HG02884 (cell line): ENCODE results near the gene HERC5.
"Not testable (repeated sequence)": the region's sequence is repeated elsewhere in the genome, so short reads cannot be mapped to it uniquely, and the experiment has no call there.

Source experiments
- ATAC-seq: cut with Tn5 transposase; IDR thresholded peaks from one replicate; pipeline ENCODE4 v1.9.1; 2021; ENCODE audit warnings: mild to moderate bottlenecking, moderate library complexity; ENCODE audit not compliant: unreplicated experiment

The HERC5 gene

DNA sequence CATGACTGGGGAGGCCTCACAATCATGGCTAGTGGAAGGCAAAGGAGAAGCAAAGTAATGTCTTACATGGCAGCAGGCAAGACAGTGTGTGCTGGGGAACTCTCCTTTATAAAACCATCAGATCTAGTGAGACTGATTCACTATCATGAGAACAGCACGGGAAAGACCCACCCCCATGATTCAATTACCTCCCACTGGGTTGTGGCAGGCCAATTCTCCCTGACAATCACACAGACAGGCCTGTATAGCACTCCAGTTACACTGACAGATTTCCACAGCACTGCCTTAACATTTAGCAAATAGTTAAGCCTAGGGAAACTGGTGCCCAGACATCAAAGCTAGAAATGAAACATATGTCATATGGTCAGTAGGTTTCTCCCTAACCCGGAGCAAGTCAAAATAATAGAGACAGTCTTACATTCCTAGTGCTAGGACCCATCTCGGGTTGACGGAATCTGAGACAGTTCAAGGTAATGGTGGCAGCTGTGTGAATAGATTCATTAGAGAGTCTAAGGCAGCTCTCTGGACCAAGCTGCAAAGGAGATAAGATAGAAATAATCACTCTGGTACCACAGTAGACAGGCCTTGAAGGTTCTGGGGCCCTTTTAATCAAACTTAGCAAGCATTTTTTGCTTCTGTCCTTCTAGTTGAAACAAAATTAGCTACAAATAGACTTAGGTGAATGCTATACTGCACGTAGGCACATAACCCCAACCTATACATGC lies 9.4 kb upstream of the HERC5 start:
- no peak for ATAC-seq

DNA sequence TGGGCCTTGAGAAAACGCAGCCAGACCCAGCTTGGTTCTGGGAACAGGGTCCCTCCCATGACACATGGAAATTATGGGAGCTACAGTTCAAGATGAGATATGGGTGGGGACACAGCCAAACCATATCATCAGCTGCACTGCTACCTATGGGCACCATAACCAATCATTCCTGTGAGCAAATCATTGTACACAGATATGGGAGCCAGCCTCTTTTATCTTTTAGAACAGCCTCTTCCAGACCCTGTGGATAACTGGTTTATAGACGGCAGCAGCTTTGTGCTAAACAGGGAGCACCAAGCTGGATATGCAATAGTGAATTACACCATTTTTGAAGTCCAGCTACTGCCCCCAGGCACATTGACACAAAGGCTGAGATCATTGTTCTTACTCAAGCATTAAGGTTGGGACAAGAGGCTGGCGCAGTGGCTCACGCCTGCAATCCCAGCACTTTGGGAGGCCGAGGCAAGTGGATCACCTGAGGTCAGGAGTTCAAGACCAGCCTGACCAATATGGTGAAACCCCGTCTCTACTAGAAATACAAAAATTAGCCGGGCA lies 8.6 kb upstream of the HERC5 start:
- not testable (repeated sequence) for ATAC-seq

DNA sequence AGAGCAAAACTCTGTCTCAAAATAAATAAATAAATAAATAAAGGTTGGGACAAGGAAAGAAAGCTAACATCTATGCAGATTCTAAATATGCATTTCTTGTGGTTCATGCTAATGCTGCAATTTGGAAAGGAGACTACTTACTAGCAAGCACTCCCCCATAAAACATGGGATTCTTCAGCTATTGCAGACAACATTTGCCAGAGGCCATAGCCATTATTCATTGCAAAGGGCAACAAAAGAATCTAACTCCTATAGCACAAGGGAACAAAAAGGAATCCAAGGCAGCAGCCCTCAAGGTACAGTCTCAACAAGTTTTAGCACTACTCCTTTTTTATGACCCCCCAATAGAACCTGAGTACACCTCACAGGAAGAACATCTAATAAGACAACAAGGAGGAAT lies 8.0 kb upstream of the HERC5 start:
- ATAC-seq: no peak

DNA sequence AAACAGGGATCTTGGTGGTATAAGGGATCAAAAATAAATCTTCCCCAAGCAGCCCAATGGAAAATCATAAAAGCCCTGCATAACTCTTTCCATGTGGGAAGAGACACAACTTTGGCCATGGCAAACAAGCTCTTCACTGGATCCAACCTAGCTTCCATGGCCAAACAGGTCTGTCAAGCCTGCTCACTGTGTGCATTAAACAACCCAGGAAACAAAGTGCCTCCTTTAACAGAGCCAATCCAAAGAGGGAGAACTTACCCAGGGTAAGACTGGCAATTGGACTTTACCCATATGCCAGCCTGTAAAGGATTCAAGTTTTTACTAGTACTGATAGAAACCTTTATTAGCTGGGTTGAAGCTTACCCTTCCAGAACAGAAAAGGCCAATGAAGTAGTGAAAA lies 7.6 kb upstream of the HERC5 start:
- no peak for ATAC-seq

DNA sequence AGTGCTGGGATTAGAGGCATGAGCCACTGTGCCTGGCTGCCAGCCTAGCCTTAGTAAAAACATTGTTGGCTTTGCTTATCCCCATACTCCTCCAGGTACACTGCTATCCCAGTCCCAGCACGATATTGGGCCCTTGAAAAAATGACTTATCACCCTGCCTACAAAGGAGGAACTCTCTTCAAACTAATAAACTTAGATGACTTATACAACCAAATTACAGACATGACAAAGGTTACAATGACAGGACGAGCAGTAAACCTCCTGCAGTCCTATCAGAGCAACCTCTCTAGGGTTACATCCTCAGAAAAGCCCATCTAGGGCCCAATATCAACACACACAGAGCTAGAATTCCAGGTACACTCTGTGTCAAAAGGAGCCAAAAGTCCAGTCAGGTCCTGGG lies 5.7 kb upstream of the HERC5 start:
- ATAC-seq: no peak

DNA sequence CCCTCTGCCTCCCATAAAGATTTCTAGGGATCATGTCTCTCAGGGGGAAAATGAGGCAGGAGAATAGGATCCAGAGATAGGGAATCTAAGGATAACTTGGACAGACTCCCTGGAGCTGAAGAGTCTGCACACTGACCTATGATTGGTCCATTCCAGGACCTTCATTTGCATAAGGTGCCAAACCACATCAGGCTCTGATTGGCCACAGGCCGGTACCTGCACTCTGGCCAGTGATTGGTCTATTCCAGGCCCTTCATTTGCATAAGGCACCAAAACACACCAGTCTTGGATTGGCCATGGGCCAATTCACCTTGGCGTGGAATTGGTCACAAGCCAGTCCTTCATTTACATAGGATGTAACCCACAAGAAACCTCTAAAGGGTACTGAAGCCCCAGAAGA lies 4.0 kb upstream of the HERC5 start:
- no peak for ATAC-seq

DNA sequence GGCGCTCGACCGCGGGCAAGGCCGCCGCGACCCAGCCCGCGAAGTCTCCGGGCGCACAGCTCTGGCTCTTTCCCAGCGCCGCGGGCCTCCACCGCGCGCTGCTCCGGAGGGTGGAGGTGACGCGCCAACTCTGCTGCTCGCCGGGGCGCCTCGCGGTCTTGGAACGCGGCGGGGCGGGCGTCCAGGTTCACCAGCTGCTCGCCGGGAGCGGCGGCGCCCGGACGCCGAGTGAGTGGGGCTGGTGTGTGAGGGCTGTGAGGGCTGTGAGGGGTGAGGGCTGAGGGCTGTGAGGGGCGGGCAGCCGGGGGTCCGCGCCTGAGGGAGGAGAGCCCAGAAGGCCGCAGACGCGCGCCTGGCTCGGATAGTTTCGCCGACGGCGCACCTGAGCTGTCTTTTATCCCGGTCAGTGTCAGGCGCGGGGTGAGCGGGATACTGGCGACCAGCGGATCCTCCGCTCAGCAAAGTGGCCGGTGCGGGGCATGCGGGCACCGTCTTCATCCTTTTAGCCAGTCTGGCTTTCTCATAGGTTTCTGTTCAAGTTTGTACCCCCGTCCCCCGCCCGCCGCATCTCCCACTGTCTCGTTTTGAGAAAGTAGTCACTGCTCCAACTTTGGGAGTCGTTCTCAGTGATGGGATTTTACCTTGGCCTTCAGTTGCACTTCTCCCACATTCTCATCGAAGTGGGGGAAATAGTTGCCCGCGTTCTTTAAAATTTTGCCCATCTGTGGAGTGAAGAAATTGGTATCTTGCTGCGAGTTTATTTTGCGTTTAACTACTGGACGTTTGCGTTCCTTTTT lies 586 bp downstream of the HERC5 start:
- ATAC-seq: peak; percentile 34

DNA sequence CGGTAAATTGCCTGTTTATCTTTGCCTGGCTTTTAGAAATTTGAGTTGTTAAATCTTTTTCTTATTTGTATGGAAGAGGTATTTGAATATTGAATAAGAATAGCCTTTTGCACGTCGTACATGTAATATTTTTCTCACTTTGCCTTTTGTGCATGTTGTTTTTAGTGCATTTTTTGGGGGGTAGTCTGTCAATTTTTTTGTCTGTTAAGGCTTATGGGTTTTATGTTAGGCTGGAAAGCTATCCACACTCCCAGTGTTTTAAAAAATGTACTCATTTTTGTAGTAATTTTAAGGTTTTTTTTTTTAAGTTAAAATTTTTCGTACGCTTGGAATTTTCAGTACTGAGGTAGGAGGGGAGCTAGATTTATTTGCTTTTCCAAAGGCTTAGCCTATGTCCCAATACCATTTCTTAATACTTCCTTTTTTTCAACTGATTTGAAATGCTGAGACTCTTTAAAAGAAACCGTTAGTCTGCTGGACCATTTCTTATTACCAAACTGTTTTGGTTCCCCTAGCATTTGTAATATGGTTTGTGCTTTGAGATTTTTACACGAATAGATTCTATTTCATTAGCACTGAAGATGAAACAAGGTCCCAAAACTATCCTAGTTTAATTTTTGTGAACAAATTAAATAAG lies 1.3 kb downstream of the HERC5 start:
- ATAC-seq: no peak

DNA sequence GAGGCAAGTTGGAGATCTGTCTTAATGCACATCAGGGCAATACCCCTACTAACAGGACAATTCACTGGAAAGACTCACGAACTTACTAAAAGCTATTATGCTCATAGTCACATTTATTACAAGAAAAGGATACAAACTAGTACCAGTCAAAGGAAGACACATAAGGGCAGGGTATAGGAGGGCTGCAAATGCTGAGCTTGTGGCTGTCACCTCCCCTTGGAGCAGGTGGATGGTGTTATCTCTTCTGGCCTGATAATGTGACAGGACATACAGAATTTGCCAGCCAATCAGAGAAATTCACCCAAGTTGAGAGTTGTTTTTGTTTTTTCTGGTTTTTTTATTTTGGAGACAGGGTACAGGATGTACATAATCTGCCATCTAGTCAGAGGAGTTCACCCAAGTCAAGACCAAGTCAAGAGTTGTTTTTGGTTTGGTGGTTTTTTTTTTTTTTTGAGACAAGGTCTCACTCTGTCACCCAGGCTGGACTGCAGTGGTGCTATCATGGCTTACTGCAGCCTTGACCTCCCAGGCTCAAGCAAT lies 8.8 kb downstream of the HERC5 start:
- no peak for ATAC-seq

DNA sequence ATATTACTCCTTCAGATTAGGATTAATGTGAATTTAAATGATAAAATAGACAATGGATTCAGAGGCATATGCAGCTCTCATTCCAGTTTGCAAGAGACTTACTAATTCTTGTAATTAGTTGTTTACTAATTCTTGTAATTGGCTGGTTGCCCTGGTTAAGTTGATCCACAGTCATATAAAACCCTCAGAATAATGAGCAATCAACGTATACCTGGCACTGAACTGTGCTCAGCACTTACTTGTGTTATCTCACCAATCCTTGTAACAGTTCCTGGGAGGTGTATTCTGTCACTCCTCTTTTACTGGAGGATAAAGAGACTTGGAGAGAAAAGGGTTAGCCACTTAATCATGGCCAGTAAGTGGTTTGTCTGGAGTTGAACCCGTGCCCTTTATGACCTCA lies 10.5 kb downstream of the HERC5 start:
- ATAC-seq: no peak

DNA sequence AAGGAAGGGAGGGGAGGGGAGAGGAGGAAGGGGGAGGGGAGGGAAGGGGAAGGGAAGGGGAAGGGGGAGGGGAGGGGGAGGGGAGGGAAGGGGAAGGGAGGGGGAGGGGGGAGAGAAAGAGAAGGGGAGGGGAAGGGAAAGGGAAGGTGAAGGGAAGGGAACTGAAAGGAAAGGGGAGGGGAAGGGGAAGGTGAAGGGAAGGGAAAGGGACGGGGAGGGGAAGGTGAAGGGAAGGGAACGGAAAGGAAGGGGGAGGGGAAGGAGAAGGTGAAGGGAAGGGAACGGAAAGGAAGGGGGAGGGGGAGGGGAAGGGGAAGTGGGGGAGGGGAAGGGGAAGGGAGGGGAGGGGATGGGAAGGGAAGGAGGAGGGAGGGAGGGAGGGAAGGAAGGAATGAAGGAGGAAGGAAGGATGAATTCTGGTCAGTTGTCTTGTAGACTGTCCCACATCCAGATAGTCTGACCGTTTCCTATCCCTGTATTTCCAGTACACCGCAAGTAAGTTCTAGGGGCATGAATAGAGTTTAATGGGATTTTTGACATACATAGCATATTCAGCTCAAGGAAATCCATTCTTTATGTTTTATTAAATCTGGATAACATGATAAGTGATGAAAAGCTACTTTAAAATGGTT lies 20.4 kb downstream of the HERC5 start:
- ATAC-seq: no peak

DNA sequence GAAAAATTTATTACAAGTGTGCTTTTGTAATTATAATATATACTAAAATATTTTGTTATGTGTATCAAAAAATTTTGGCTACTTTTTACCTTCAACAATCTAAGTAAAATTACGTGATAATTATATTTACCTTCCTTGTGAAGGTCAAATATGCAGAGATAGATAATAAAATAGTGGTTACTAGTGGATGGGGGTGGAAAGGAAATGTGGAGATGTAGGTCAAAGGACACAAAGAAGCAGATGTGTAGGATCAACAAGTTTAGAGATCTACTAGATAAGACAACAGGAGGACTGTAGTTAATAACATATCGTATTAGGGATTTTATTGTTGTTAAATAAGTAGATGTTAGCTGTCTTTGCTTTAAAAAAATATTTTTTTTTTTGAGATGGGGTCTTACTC lies 21.3 kb downstream of the HERC5 start:
- no peak for ATAC-seq

DNA sequence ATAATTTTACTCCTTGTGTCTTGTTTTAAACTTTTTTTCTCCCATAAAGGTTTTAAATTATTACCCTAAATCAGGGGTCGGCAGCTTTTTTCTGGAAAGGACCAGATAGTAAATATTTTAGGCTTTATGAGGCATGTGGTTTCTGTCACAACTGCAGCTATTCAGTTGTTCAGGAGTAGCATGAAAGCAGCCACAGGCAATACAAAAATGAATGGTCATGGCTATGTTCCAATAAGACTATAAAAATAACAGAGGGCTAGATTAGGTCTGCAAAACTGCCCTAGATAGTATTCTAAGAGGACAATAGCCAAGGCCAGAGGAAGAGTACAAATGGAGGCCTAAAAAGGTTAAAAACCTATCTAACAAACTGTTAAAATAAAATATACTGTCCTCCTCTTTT lies 24.6 kb downstream of the HERC5 start:
- no peak for ATAC-seq

DNA sequence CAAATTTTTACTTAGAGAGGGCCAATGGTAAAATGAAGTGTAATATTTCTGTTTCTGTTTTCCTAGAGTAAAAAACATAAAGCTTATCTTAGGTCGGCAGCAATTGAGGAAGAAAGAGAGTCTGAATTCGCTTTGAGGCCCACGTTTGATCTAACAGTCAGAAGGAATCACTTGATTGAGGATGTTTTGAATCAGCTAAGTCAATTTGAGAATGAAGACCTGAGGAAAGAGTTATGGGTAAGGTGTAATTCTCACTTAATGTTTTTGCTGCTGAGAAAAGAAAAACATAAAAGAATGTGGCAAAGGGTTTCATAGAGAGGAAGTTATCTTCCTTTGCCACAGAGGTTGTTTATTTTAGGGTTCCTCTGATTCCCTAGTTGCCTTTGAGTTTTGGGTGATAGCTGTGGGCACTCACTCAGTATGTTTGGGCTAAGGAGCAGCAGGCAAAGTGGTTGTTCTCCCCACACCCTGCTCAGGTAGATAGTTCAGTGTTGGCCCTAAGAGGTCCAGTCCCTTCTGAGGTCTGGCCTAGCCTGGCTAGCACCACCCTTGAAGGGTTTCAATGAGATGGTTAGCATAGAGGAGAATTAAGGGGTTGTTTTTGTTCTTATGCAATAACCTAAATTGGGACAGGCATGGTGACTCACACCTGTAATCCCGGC lies 32.3 kb downstream of the HERC5 start:
- no peak for ATAC-seq

DNA sequence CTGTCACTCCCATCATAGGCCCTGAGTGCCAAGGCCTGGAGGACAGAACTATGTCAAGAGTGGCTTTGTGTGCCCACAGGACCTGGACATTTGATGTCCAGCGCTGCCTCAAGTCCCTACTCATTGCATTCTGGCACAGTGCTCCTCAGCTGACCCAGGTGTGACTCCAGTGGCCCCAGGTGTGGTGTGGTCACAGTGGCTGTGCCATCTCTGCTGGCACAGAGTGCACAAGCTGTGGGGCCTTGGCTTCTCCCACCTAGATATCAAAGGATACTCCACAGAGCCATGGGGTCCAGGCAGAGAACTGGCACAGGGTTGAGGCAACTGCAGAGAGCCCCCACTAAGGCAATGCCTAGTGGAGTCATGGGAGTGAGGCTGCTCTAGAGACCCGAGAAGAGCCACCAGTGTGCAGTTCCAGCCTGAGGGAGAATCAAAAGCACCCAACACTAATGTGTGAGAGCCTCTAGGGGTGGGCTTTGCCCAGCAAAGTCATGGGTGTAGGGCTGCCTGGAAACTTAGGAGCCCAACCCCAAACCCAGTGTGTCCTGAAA lies 41.0 kb downstream of the HERC5 start:
- no peak for ATAC-seq

DNA sequence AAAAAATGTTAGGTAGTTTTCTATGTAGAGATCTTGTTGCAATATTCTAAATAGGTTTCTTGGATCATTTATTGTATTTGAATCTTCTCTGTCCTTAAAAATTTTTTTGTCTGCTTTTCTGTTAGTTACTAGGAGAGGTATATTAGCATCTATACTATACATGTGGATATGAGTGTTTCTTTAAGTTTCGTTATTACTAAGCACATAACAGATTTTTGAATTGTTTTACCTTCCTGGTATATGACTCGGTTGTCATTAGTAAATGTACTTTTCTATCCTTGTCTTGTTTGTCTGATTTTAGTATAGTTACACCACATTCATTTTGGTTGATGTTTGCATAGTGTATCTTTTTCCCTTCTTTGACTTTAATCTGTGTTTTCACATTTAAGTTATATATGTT lies 46.4 kb downstream of the HERC5 start:
- ATAC-seq: no peak

DNA sequence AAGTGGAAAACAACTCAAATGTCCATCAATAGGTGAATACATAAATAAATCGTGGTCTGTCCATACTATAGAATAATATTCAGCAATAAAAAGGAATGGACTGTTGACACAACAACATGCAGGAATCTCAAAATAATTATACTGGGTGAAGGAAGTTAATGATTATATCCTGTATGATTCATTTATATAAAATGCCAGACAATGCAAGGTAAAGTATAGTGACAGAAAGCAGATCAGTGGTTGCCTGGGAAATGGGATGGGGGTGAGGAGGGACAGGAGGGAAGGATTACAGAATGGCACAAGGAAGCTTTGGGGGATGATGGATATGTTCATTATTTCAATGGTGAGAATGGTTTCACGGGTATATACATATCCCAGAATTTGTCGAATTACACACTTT lies 54.3 kb downstream of the HERC5 start:
- no peak for ATAC-seq

DNA sequence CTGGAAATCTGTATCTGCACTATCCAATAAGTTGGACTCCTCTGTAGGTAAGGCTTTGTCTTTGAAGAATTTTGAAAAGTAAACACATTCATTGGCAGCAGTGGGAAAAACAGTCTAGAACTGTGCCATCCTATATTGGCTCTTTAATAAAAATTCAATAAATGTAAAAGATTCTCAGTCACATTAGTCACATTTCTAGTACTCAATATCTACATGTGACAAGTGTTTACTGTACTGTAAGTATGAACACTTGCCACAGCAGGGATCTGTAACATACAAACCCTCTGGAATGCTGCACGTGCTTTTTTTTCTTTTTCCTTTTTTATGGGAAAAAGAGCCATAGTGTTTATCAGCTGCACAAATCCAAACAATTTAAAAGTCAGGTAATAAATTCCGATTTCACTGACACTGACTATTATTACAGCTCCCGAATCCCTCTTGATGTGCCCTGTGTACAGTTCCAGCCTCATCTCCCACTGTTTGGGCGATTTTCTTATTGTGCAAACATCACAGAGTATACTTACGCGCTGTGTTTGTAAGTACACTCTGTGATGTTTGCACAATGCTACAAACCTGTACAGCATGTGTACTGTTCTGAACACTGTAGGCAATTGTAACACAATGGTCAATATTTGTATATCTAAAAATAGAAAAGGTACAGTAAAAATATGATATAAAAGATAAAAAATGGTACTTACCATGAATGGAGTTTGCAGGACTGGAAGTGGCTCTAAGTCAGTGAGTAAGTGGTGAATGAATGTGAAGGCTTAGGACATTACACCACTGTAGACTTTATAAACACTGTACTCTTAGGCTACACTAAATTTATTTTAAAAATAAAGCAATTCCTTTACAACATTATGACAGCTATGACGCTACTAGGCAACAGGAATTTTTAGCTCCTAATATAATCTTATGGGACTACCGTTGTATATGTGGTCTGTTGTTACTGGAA lies 57.9 kb downstream of the HERC5 start:
- no peak for ATAC-seq

DNA sequence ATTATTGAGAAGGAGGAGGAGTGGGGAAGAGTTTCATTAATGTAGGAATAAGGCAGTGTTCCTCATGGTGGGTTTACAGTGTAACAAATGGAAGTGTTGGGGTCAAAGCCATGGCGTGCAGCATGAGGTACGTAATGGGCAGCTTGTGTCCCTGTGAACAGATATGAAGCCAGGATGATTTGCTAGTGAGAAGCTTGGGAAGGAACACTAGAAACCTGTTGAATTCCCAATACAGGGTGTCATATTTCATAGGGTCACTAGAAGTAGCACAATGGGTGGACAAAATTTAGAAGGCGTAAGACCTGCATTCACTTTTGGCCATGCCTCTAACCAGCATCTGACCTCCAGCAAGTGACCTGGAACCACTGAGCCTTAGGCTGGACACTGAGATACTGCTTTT lies 59.8 kb downstream of the HERC5 start:
- ATAC-seq: no peak
